ENCODE measurements around the gene TESMIN.

TESMIN gene

DNA sequence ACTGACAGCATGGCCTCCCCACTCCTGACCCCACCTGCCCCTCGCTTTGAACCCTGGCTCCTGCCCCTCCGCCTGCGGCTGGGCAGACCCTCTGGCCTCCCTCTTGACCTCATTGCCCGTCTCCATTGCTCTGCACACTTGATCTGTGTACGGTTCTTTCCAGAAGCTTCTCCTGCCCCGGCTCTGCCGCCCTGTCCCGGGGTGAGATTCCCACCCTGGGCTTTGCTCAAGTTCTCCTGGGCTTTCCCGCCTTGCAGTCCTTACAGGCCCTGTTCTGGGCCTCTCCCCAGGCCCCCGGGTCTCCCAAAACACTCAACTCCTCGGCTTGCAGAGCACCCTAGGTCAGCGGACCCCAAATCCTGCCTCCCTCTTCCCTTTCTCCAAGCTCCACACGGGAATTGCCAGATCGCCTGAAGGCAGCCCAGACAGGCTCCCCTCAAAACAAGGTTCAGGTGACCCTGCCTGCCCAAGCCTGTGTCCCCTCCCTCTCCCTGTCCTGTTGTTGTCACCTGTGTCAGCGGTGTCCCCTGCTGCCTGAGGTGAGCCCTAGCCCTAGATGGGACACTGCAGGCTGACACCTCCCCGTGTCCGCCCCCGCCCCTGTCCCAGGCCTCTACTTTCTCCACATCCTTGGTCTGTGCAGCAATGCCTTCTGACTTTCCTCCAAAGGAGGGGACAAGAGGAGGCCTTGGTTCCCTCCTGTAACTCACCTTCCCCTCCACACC, 65.5 kb downstream of the TESMIN start:
- no peak for DNase-seq (ENCODE audit: low read depth, low spot score)

GRCh38 chr11:68684385-68685356, 66.6 kb downstream of the TESMIN start, which contains the start of gene GAL:
TSS of gene GAL (plus strand) at chr11:68684544. CDS start at chr11:68684924, 380 bp downstream.
- H3K27ac ChIP-seq: no peak within 1 kb of the TSS
- no peak for DNase-seq (ENCODE audit: low read depth, low spot score)

More for the DNA sequence above, 65.5 kb downstream of the TESMIN start:
- H3K27ac ChIP-seq: no peak overlapping the region

GRCh38 chr11:68683536-68684384, 67.6 kb downstream of the TESMIN start:
- DNase-seq (ENCODE audit: low read depth, low spot score): no peak
- H3K27ac ChIP-seq: no peak overlapping the region

DNA sequence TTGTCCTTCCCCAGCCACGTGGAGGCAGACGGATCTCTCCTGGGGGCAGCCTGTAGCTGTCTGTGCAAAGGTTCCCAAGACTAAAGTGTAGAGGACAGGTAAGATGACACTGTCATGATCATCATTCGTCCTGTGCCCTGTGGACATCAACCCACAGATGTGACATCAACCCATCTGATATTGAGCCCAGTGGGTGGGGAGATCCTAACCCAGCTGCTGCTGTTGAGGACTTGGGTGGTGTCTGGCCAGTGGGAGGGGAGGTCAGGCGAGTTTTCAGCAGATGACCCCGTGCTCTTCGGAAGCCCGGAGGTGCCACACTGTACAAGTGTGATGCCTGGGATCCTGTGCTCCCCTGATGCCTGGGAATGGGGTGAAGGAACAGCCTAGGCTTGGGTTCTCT, 68.2 kb downstream of the TESMIN start:
- DNase-seq (ENCODE audit: low read depth, low spot score): no peak
- no peak overlapping the region for H3K27ac ChIP-seq

- DNase-seq (ENCODE audit: low read depth, low spot score): no peak
- H3K27ac ChIP-seq: no peak overlapping the region
Observed at GRCh38 chr11:68682531-68682961, 68.8 kb downstream of the TESMIN start.

GRCh38 chr11:68680541-68681231, 70.6 kb downstream of the TESMIN start:
- no peak overlapping the region for H3K27ac ChIP-seq
- DNase-seq (ENCODE audit: low read depth, low spot score): no peak

DNA sequence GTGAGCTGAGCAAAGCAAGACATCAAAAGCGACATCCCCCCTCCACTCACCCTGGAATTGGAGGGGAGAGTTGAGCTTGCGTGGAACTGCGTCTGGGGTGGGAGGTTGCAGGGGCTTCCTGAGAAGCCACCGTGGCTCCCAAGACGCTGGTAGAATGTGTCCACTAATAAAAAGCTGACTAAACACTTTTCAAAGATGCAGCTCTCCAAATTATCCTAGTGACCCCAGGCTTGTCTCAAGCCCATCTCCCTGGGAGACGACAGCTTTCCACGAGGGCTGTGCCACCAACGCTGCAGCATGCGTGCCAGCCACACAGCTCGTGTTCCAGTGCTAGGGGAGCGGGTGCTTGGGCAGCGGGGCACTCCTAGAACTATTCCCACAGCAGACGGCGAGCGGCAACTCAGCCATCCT, 73.3 kb downstream of the TESMIN start:
- DNase-seq (ENCODE audit: low read depth, low spot score): no peak

DNA sequence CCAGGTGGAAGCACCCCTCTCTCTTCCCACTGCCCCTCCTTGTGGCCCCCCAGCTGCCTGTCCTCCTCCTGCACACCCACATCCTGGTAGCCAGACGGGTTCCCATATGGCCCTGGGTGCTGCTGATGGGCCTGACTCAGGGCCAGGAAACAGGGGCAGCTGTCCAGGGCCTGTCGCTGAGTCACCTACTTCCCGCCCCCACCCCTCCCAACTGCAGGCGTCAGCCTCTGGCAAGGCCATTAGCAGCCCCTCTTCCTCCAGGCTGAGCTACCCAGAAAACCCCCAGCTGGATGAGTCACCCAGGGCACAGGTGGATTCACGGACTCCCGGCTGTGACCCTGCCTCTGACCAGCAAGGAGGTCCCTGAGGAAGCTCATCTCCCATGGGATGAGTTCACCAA, 73.9 kb downstream of the TESMIN start:
- H3K27ac ChIP-seq: no peak overlapping the region
- peak; percentile 8 for DNase-seq (ENCODE audit: low read depth, low spot score)

More for the DNA sequence above, 73.3 kb downstream of the TESMIN start:
- no peak overlapping the region for H3K27ac ChIP-seq

DNA sequence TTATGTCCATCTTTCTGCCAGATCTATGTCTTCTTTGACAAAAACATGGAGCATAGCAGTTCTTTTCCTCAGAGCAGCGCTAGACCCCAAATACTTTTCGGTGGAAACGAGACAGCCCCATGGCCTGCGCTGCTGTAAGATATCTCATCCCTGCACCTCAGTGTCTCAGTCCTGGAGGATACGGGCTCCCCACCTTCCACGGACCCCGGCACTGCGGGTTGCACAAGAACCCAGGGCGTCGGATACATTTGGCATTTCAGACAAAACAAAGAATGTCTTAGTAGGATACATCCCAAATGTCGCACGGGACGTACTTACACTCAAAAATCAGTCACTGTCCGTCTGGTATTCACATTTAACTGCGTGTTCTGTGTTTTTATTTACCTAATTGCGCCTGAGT, 76.9 kb downstream of the TESMIN start:
- no peak overlapping the region for H3K27ac ChIP-seq
- no peak for DNase-seq (ENCODE audit: low read depth, low spot score)

DNA sequence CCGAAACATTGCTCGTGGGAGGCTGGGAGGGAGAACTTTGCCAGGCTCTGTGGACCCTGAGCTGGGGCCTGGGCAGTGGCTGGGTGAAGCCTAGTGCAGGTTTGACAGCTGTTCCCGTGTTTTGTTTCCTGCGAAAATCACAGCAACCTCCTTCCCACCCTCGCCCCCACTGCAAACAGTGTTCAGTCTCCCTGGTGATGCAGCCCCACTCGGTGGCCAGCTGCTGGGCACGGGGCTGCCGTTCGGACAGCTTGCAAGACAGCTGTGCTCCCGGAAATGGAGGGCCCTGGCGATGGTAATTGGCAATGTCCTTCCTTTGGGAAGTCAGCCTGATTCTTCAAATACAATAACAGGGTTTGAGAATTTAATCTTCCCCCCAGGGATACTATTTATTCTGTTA, 77.3 kb downstream of the TESMIN start:
- H3K27ac ChIP-seq: no peak overlapping the region
- no peak for DNase-seq (ENCODE audit: low read depth, low spot score)

DNA sequence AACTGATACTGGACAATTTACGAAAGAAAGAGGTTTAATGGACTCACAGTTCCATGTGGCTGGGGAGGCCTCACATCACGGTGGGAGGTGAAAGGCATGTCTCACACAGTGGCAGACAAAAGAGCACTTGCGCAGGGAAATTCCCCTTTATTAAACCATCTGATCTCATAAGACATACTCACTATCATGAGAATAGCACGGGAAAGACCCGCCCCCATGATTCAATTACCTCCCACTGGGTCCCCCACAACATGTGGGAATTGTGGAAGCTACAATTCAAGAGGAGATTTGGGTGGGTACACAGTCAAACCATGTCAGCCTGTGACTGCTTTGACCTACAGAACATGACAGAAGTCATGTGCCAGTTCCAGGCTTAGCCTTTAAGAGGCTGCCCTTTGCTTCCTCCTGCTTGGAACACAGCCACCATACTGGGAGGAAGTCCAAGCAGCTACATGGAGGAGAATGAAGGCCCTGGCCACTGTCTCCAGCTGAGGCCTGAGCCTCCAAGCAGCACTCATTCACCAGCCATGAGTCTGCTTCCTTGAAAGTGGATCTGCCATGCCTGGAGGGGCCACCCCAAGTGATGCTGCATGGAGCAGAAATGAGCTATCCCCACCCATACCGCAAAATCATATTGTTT, 77.9 kb downstream of the TESMIN start:
- H3K27ac ChIP-seq: no peak overlapping the region
- DNase-seq (ENCODE audit: low read depth, low spot score): no peak

DNA sequence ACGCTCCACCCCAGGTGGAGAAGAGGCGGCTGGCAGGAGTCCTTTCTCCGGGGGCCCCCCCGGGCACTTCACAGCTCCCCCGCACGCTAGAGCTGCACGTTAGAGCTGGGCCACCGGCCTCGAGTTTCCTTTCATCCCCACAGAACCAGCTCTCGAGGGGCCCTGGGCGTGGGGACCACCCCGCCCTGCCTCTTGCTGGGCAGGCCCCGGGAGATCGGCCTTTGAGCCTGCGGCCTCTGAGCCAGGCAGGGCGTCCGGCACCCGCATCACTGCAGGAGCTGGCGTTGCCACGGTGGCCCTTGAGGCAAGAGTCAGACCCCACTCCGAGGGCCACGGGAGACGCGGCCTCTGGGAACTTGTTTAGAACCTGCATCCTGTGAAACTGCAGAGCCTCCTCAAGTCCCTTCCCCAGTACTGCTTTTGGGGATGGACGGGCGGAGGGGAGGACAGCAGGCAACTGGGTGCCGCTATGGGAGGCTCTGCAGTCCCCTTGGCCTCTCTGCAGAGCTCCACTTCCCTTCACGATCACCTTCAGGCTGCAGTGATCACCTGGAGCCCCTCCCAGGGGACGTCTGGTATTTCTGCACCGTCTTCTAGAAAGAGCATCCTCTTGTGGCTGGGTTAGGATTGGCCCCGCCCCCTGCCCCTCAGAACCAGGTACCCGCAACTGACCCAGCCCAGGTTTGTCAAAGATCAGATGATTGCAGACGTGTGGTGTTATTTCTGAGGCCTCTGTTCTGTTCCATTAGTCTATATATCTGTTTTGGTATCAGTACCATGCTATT, 80.9 kb downstream of the TESMIN start:
- no peak overlapping the region for H3K27ac ChIP-seq
- no peak for DNase-seq (ENCODE audit: low read depth, low spot score)

- no peak for DNase-seq (ENCODE audit: low read depth, low spot score)
- no peak overlapping the region for H3K27ac ChIP-seq
Observed at GRCh38 chr11:68669301-68670090, 81.8 kb downstream of the TESMIN start.

GRCh38 chr11:68667511-68668500, 83.5 kb downstream of the TESMIN start:
- no peak for DNase-seq (ENCODE audit: low read depth, low spot score)
- no peak overlapping the region for H3K27ac ChIP-seq

- no peak overlapping the region for H3K27ac ChIP-seq
- no peak for DNase-seq (ENCODE audit: low read depth, low spot score)
Observed at GRCh38 chr11:68666849-68667248, 84.5 kb downstream of the TESMIN start.

DNA sequence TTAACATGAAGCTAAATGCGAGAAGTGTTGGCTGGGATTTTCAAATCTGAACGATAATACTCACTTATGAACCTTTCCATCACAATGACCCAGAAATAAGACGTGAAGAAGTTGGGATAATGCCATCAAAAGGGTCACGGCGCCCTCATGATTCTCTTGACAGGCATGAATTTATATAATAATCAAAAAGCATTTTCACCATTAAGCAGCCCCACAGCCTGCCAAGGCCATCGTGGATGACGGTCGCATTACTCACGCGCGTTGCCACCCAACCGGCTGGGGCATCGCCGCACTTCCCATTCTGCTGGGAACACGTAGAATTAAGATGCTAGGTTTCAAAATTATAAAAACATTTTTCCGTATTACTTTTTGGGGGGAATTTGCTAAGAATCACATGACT, 85.9 kb downstream of the TESMIN start:
- no peak for DNase-seq (ENCODE audit: low read depth, low spot score)
- H3K27ac ChIP-seq: no peak overlapping the region
